ENCODE results near the gene SCAF4.

- TF ChIP-seq CTCF (IDR thresholded peaks at IDR 0.05) (no peak), POLR2A (IDR thresholded peaks at IDR 0.05) (no peak)
Measured at GRCh38 chr21:31731056-31731856, 662 bp downstream of the SCAF4 start.
